Measurements from ENCODE around the gene PROK2. TPM values are rescaled to one million over a fixed set of nuclear protein-coding genes. Genes with fewer than 3 reads are reported as not detected.

PROK2 gene
- total and polyA plus RNA-seq, 2 donors from 2014 or later = 0.25 TPM; not detected in 1

GRCh38 chr3:71722693-71723092 is 62.3 kb downstream of the PROK2 start:
- Histone ChIP-seq H3K9me3 (ENCODE audit: control insufficient read depth in 2 of 3, insufficient read depth in 1 of 3, low read length in 3 of 3) (no peaks in the 10 kb centered on the region), H3K4me3 (ENCODE audit: low read length in 3 of 3) (no peak overlapping the region), H3K27ac (ENCODE audit: low read depth in 2 of 2, low read length in 2 of 2) (no peak overlapping the region), H3K36me3 (ENCODE audit: control insufficient read depth in 2 of 3, insufficient read depth in 3 of 3, low read length in 3 of 3) (no peaks in the 10 kb centered on the region), H3K9ac (ENCODE audit: low read length in 3 of 3) (no peak overlapping the region), H3K4me1 (ENCODE audit: control insufficient read depth in 2 of 3, insufficient read depth in 2 of 3, low read depth in 1 of 3, low read length in 3 of 3) (peaks cover 0 to 6% (median 2%) of the 10 kb centered on the region in 3 donors), H3K27me3 (ENCODE audit: control insufficient read depth, insufficient read depth, low read length) (no peaks in the 10 kb centered on the region)
- TF ChIP-seq CTCF (IDR thresholded peaks at IDR 0.05; ENCODE audit: borderline replicate concordance, extremely low read depth, insufficient read depth) = no peak
- DNase-seq (no peak), FAIRE-seq (no peak)
- intact Hi-C loops (cut with DNase I) = no loop called here

Other genes starting within 250 kb of the PROK2 start
- gene FOXP1, start 201.4 kb downstream of the PROK2 start, total RNA-seq = 87.2 TPM
- gene FOXP1, start 201.4 kb downstream of the PROK2 start, polyA plus RNA-seq (ENCODE audit: insufficient read depth, low read depth, low replicate concordance) = 6.7 TPM
- gene EIF4E3, start 59.7 kb downstream of the PROK2 start, total RNA-seq = 37.1 TPM
- 10.5 TPM for gene EIF4E3, start 59.7 kb downstream of the PROK2 start, polyA plus RNA-seq (ENCODE audit: insufficient read depth, low read depth, low replicate concordance)
- 17.9 TPM for gene GPR27, start 31.3 kb downstream of the PROK2 start, total RNA-seq
- 5.5 TPM for gene GPR27, start 31.3 kb downstream of the PROK2 start, polyA plus RNA-seq (ENCODE audit: insufficient read depth, low read depth, low replicate concordance)

All from kidney (tissue), 14 donors.